ENCODE results near the gene ELL3. TPM values are rescaled to one million over a fixed set of nuclear protein-coding genes. Genes with fewer than 3 reads are reported as not detected.
"Not testable (repeated sequence)": the region's sequence is repeated elsewhere in the genome, so short reads cannot be mapped to it uniquely, and the experiment has no call there.

The ELL3 gene
- total and polyA plus RNA-seq, 2 experiments from 2014 or later: 1.4 to 5.2 TPM

DNA sequence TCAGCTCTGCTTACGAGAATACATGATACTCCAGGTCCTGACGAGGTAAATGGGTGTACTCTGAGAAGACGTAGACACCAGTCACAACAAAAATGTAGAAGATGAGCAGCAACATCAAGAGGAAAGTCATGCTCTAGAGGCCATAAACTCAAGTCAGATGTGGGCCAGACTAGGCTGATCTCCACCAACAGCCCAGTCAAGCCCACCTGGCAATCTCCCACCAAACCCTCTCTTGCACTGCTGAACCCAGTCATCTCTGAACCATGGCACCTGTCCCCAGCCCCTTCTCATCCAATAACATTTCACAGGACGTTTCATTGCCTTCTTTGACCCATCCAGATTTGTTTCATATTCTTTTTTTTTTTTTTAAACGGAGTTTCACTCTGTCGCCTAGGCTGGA lies 41.4 kb downstream of the ELL3 start:
- WGBS, 2 experiments (ENCODE audit: low coverage in 1 of 2, low lambda C conversion rate in 2 of 2, missing lambda C conversion rate in 2 of 2): 69 to 73% methylated on average over 6 of the region's 6 CpGs
- in situ Hi-C loops (cut with MboI): no loop called here
- H3K27me3 ChIP-seq (replicated peaks; ENCODE audit: insufficient read depth): no peaks in the 10 kb centered on the region
- no peaks in the 10 kb centered on the region for H3K9me3 ChIP-seq (ENCODE audit: low read depth)
- no peak overlapping the region for H3K4me3 ChIP-seq
- no peaks in the 10 kb centered on the region for H4K20me1 ChIP-seq (ENCODE audit: insufficient read depth)
- TF ChIP-seq EZH2phosphoT487 (IDR thresholded peaks at IDR 0.05; ENCODE audit: insufficient read depth, low read depth) (no peak), EZH2 (IDR thresholded peaks at IDR 0.05; ENCODE audit: insufficient read depth, poor library complexity, severe bottlenecking) (no peak)
- H3K9ac ChIP-seq: no peak overlapping the region
- H3F3A ChIP-seq (ENCODE audit: insufficient read depth): no peaks in the 10 kb centered on the region
- no peaks in the 10 kb centered on the region for H3K9me2 ChIP-seq (ENCODE audit: insufficient read depth)
- no peaks in the 10 kb centered on the region for H3K79me2 ChIP-seq (ENCODE audit: insufficient read depth)
- H3K27ac ChIP-seq: no peak overlapping the region
- no peaks in the 10 kb centered on the region for H3K4me1 ChIP-seq (ENCODE audit: insufficient read depth)
- no peak overlapping the region for H3K4me2 ChIP-seq (ENCODE audit: unreplicated experiment)
- H2AFZ ChIP-seq: no peak overlapping the region
- H3K36me3 ChIP-seq (ENCODE audit: low read depth): no peaks in the 10 kb centered on the region
- DNase-seq: no peak

DNA sequence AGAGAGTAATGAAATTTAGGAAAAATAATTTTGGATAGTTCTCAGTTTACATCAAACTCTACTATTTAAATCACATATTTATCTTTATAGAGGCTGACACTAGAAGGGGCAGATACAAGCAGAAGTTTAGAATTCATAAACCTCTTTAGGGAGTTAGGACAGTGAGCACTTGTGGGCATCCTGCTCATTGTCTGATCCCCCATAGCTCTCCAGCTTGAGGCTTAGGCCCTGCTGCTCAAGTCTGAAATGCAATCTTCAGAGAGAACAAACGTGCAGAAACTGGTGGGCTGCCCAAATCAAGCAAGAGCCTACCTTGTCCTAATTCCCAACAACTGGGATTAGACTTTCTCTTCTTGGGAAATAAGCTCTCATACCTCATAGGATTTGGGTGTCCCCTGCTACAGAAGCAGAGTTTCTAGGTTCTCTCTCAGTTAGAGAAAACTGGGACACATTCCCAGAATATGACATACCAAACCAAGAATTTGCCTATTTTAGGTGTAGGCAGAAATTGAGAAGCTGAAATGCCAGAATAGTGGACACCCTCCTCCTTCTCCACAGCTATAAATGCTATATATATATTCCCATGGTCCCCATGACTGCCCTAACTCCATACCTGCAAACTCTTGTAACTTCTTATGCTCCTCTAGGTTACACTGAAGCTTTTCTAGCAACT lies 48.6 kb downstream of the ELL3 start:
- peak overlapping the region; percentile 42 for H3K4me2 ChIP-seq (ENCODE audit: unreplicated experiment)
- H3K9me3 ChIP-seq (ENCODE audit: low read depth); H3K4me3 ChIP-seq; in situ Hi-C loops (cut with MboI); H2AFZ ChIP-seq; H3K9me2 ChIP-seq (ENCODE audit: insufficient read depth); H4K20me1 ChIP-seq (ENCODE audit: insufficient read depth); H3K27me3 ChIP-seq (replicated peaks; ENCODE audit: insufficient read depth); H3K36me3 ChIP-seq (ENCODE audit: low read depth); H3K9ac ChIP-seq; H3K79me2 ChIP-seq (ENCODE audit: insufficient read depth): not testable (repeated sequence)
- DNase-seq: peak; percentile 72
- 0 out of 2 replicates have a peak overlapping the region, but pooled peaks have one; percentile 2 for H3K27ac ChIP-seq
- 0% methylated on average over 1 of the region's 1 CpG for WGBS, 2 experiments (ENCODE audit: low coverage in 1 of 2, low lambda C conversion rate in 2 of 2, missing lambda C conversion rate in 2 of 2)
- peaks cover 12% of the 10 kb centered on the region; the same call in 1 of the 2 replicates for H3F3A ChIP-seq (ENCODE audit: insufficient read depth)
- H3K4me1 ChIP-seq (ENCODE audit: insufficient read depth): peaks cover 12% of the 10 kb centered on the region; the same call in 1 of the 2 replicates

DNA sequence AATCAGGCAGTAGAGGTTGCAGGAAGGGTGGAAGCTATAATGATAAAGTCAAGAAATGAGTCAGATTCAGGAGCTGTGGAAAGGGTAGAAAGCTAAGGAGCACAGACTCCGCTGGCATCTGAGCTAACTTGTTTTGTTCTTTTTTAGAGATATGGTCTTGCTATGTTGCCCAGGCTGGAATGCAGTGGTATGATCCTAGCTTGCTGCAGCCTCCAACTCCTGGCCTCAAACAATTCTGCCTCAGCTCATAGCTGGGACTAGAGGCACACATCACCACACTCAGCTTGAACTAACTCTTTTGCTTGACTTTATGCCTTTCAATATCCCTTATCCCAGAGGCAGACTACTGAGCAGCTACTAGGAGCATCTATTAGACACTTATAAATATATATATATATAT lies 50.5 kb downstream of the ELL3 start:
- H3K9me2 ChIP-seq (ENCODE audit: insufficient read depth); H4K20me1 ChIP-seq (ENCODE audit: insufficient read depth); H2AFZ ChIP-seq; H3K36me3 ChIP-seq (ENCODE audit: low read depth); DNase-seq; H3K27me3 ChIP-seq (replicated peaks; ENCODE audit: insufficient read depth); H3K4me3 ChIP-seq; H3K27ac ChIP-seq; in situ Hi-C loops (cut with MboI); H3K9me3 ChIP-seq (ENCODE audit: low read depth); H3K4me2 ChIP-seq (ENCODE audit: unreplicated experiment); H3K79me2 ChIP-seq (ENCODE audit: insufficient read depth); H3K9ac ChIP-seq: not testable (repeated sequence)
- H3F3A ChIP-seq (ENCODE audit: insufficient read depth): peaks cover 12% of the 10 kb centered on the region; the same call in 1 of the 2 replicates
- peaks cover 12% of the 10 kb centered on the region; the same call in 1 of the 2 replicates for H3K4me1 ChIP-seq (ENCODE audit: insufficient read depth)
- WGBS, 2 experiments (ENCODE audit: low coverage in 1 of 2, low lambda C conversion rate in 2 of 2, missing lambda C conversion rate in 2 of 2): 88 to 100% methylated on average over 1 of the region's 1 CpG

DNA sequence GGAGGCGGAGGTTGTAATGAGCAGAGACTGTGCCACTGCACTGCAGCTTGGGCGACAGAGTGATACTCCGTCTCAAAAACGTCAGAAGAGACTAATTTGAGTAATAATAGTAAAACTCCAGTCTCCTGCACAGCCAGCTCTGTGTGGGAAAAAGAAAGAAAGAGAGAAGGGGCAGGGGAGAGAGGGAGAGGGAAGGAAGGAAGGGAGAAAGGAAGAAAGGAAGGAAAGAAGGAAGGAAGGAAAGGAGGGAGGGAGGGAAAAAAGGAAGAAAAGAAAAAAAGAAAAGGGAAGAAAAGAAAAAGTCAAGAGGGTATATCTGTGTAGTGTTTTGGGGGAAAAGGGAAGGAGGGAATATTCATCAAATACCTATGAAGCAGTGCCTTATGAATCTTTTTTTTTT lies 53.6 kb downstream of the ELL3 start:
- in situ Hi-C loops (cut with MboI): no loop called here
- no peak overlapping the region for H3K4me3 ChIP-seq
- no peaks in the 10 kb centered on the region for H3K79me2 ChIP-seq (ENCODE audit: insufficient read depth)
- no peaks in the 10 kb centered on the region for H3K9me2 ChIP-seq (ENCODE audit: insufficient read depth)
- TF ChIP-seq EZH2phosphoT487 (IDR thresholded peaks at IDR 0.05; ENCODE audit: insufficient read depth, low read depth) (no peak), EZH2 (IDR thresholded peaks at IDR 0.05; ENCODE audit: insufficient read depth, poor library complexity, severe bottlenecking) (no peak)
- peaks cover 5% of the 10 kb centered on the region; the same call in 1 of the 2 replicates for H3F3A ChIP-seq (ENCODE audit: insufficient read depth)
- H3K36me3 ChIP-seq (ENCODE audit: low read depth): no peaks in the 10 kb centered on the region
- no peak overlapping the region for H3K4me2 ChIP-seq (ENCODE audit: unreplicated experiment)
- no peak for DNase-seq
- peaks cover 3% of the 10 kb centered on the region; the same call in 1 of the 2 replicates for H3K27me3 ChIP-seq (replicated peaks; ENCODE audit: insufficient read depth)
- no peaks in the 10 kb centered on the region for H4K20me1 ChIP-seq (ENCODE audit: insufficient read depth)
- H3K9me3 ChIP-seq (ENCODE audit: low read depth): no peaks in the 10 kb centered on the region
- no peak overlapping the region for H2AFZ ChIP-seq
- no peak overlapping the region for H3K9ac ChIP-seq
- peaks cover 3% of the 10 kb centered on the region; the same call in 1 of the 2 replicates for H3K4me1 ChIP-seq (ENCODE audit: insufficient read depth)
- H3K27ac ChIP-seq: no peak overlapping the region
- WGBS, 2 experiments (ENCODE audit: low coverage in 1 of 2, low lambda C conversion rate in 2 of 2, missing lambda C conversion rate in 2 of 2): 66 to 68% methylated on average over 4 of the region's 4 CpGs

MicroRNA genes within 50 kb of the gene (microRNA counts, 767-probe panel; counts per million panel counts)
- 447 counts per million, percentile 86 among the panel's probes with 10 or more counts for microRNA hsa-miR-1282

Small RNA genes within 50 kb of the gene (microRNA-seq; reads per million reads assigned to microRNA genes)
- not detected for gene MIR1282 (ENCODE audit: borderline number of aligned reads)

Small RNA genes within 50 kb of the gene (small RNA-seq; reads per million reads assigned to genes)
- gene MIR1282 (ENCODE audit: low read depth, low replicate concordance): not detected
- not detected for gene RNU6-354P (ENCODE audit: low read depth, low replicate concordance)

Other genes starting within 250 kb of the ELL3 start
- gene PPIP5K1, start 186.8 kb downstream of the ELL3 start, total RNA-seq (2014; rRNA removed; shearing (Covaris generic)): 8.0 and 13.1 TPM in 2 replicates
- gene PPIP5K1, start 186.8 kb downstream of the ELL3 start, polyA plus RNA-seq (2016; fragmentation: Nextera tagmentation; extraction: Ambion mirVana): 7.0 and 8.2 TPM in 2 replicates
- not detected in 2 replicates for gene CKMT1B, start 182.9 kb downstream of the ELL3 start, total RNA-seq (2014; rRNA removed; shearing (Covaris generic))
- not detected in 2 replicates for gene CKMT1B, start 182.9 kb downstream of the ELL3 start, polyA plus RNA-seq (2016; fragmentation: Nextera tagmentation; extraction: Ambion mirVana)
- gene STRC, start 158.2 kb downstream of the ELL3 start, total RNA-seq (2014; rRNA removed; shearing (Covaris generic)): under 0.01 TPM in 1 of 2 replicates, not detected in the other
- gene STRC, start 158.2 kb downstream of the ELL3 start, polyA plus RNA-seq (2016; fragmentation: Nextera tagmentation; extraction: Ambion mirVana): 0.08 TPM in 1 of 2 replicates, not detected in the other
- 0.38 TPM in 1 of 2 replicates, not detected in the other for gene CATSPER2, start 128.1 kb downstream of the ELL3 start, total RNA-seq (2014; rRNA removed; shearing (Covaris generic))
- gene CATSPER2, start 128.1 kb downstream of the ELL3 start, polyA plus RNA-seq (2016; fragmentation: Nextera tagmentation; extraction: Ambion mirVana): 1.2 and 1.7 TPM in 2 replicates
- not detected in 2 replicates for gene CKMT1A, start 83.1 kb downstream of the ELL3 start, total RNA-seq (2014; rRNA removed; shearing (Covaris generic))
- gene CKMT1A, start 83.1 kb downstream of the ELL3 start, polyA plus RNA-seq (2016; fragmentation: Nextera tagmentation; extraction: Ambion mirVana): not detected in 2 replicates
- gene PDIA3, start 30.5 kb downstream of the ELL3 start, total RNA-seq (2014; rRNA removed; shearing (Covaris generic)): 215 and 224 TPM in 2 replicates
- 1,087 and 1,111 TPM in 2 replicates for gene PDIA3, start 30.5 kb downstream of the ELL3 start, polyA plus RNA-seq (2016; fragmentation: Nextera tagmentation; extraction: Ambion mirVana)
- gene SERF2, start 15.4 kb upstream of the ELL3 start, total RNA-seq (2014; rRNA removed; shearing (Covaris generic)): 996 and 1,573 TPM in 2 replicates
- gene SERF2, start 15.4 kb upstream of the ELL3 start, polyA plus RNA-seq (2016; fragmentation: Nextera tagmentation; extraction: Ambion mirVana): 3,240 and 3,311 TPM in 2 replicates
- gene SERINC4, start 23.3 kb upstream of the ELL3 start, total RNA-seq (2014; rRNA removed; shearing (Covaris generic)): not detected in 2 replicates
- gene SERINC4, start 23.3 kb upstream of the ELL3 start, polyA plus RNA-seq (2016; fragmentation: Nextera tagmentation; extraction: Ambion mirVana): not detected in 2 replicates
- 0.76 and 8.2 TPM in 2 replicates for gene HYPK, start 23.6 kb upstream of the ELL3 start, total RNA-seq (2014; rRNA removed; shearing (Covaris generic))
- 14.0 and 19.9 TPM in 2 replicates for gene HYPK, start 23.6 kb upstream of the ELL3 start, polyA plus RNA-seq (2016; fragmentation: Nextera tagmentation; extraction: Ambion mirVana)
- gene MFAP1, start 47.7 kb upstream of the ELL3 start, total RNA-seq (2014; rRNA removed; shearing (Covaris generic)): 14.4 and 24.6 TPM in 2 replicates
- 30.2 and 33.1 TPM in 2 replicates for gene MFAP1, start 47.7 kb upstream of the ELL3 start, polyA plus RNA-seq (2016; fragmentation: Nextera tagmentation; extraction: Ambion mirVana)
- 9.0 and 11.3 TPM in 2 replicates for gene WDR76, start 50.0 kb upstream of the ELL3 start, total RNA-seq (2014; rRNA removed; shearing (Covaris generic))
- 4.1 and 5.3 TPM in 2 replicates for gene WDR76, start 50.0 kb upstream of the ELL3 start, polyA plus RNA-seq (2016; fragmentation: Nextera tagmentation; extraction: Ambion mirVana)

Measured in GM23248 (cell line).